Peyer's patch (tissue), 4 donors: ENCODE results near the gene AR.

Source experiments
- CTCF ChIP-seq, 6 experiments: fragments of 450-650 bp in 4 of 6; fragments of 200-600 bp in 2 of 6; sonication (generic) in 1 of 6; IDR thresholded peaks; one replicate each; pipeline ENCODE4 v1.5.1; 2017 to 2019; ENCODE audit warnings: antibody characterized with exemption in 6 of 6, mild to moderate bottlenecking in 3 of 6, moderate library complexity in 1 of 6
- POLR2A ChIP-seq, 2 donors: fragments of 450-650 bp; IDR thresholded peaks; one replicate each; pipeline ENCODE4 v1.5.1; 2017; ENCODE audit warnings: antibody characterized with exemption in 2 of 2, mild to moderate bottlenecking in 2 of 2, moderate library complexity in 2 of 2

- TF ChIP-seq CTCF (IDR thresholded peaks at IDR 0.05) (no peak), POLR2A (IDR thresholded peaks at IDR 0.05) (no peak)
These were observed 186.5 kb downstream of the AR start for GRCh38 chrX:67730296-67730695.
